ENCODE data around the gene EID1.

DNA sequence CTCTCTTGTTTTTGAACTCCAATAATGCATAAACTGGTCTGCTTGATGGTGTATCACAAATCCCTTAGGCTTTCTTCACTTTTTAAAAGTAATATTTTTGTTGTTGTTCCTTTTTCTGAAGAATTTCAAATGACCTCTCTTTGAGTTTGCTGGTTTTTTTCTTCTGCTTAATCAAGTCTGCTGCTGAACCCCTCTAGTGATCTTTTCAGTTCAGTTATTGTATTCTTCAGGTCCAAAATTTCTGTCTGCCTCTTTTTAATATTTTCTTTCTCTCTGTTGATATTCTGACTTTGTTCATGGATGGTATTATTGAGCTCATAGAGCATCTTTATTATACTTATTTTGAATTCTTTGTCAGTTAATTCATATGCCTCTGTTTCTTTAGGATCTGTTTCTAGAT lies 45.3 kb upstream of the EID1 start:
- TF ChIP-seq, protein P1, sequence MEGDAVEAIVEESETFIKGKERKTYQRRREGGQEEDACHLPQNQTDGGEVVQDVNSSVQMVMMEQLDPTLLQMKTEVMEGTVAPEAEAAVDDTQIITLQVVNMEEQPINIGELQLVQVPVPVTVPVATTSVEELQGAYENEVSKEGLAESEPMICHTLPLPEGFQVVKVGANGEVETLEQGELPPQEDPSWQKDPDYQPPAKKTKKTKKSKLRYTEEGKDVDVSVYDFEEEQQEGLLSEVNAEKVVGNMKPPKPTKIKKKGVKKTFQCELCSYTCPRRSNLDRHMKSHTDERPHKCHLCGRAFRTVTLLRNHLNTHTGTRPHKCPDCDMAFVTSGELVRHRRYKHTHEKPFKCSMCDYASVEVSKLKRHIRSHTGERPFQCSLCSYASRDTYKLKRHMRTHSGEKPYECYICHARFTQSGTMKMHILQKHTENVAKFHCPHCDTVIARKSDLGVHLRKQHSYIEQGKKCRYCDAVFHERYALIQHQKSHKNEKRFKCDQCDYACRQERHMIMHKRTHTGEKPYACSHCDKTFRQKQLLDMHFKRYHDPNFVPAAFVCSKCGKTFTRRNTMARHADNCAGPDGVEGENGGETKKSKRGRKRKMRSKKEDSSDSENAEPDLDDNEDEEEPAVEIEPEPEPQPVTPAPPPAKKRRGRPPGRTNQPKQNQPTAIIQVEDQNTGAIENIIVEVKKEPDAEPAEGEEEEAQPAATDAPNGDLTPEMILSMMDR (conservative IDR thresholded peaks at IDR 0.05; ENCODE audit: low read length): no peak
- TF ChIP-seq EZH2phosphoT487 (IDR thresholded peaks at IDR 0.05; ENCODE audit: borderline replicate concordance): no peak

Measured in Loucy (cell line).